H1 (cell line): Measurements from ENCODE around the gene FICD. TPM values are rescaled to one million over a fixed set of nuclear protein-coding genes. Genes with fewer than 3 reads are reported as not detected.

ENCODE experiments used
- CTCF ChIA-PET: fragments of 300-600 bp; sonication (Branson Sonifier 250); formaldehyde crosslinking; loops from one replicate; lab custom pipeline; 2021; ENCODE audit not compliant: partially characterized antibody; lab: Charles Lee
- POLR2A ChIA-PET: fragments of 300-600 bp; sonication (Branson Sonifier 250); formaldehyde crosslinking; loops from one replicate; lab custom pipeline; 2021; ENCODE audit warnings: inconsistent platforms; ENCODE audit not compliant: partially characterized antibody; lab: Charles Lee
- DNase-seq, 2 experiments: peaks; one replicate each; pipeline versions ENCODE4 v3.0.0 to v3.0.0-alpha.2; 2010 to 2022; ENCODE audit warnings: low spot score in 2 of 2, low read depth in 1 of 2, mixed read lengths in 1 of 2
- FAIRE-seq: peaks from 2 replicates; lab custom pipeline; 2011; peaks lifted over from hg19 to GRCh38; lab: Jason Lieb, UNC
- H2AFZ ChIP-seq: 2 replicates; pipeline ENCODE4 v1.8.1; 2012; ENCODE audit warnings: low read length, inconsistent platforms
- H2AK5ac ChIP-seq: 2 replicates; pipeline ENCODE4 v1.6.1; 2013; ENCODE audit warnings: low read depth, low read length
- H2BK120ac ChIP-seq: replicated peaks from 2 replicates; pipeline ENCODE3; 2013; ENCODE audit warnings: low read depth, low read length, inconsistent platforms
- H2BK12ac ChIP-seq: 2 replicates; pipeline ENCODE4 v1.6.1; 2013; ENCODE audit warnings: low read depth, low read length
- H2BK15ac ChIP-seq: 2 replicates; pipeline ENCODE4 v1.6.1; 2013; ENCODE audit warnings: low read length
- H2BK20ac ChIP-seq: 2 replicates; pipeline ENCODE4 v1.6.1; 2013; ENCODE audit warnings: low read length
- H2BK5ac ChIP-seq: 2 replicates; pipeline ENCODE4 v1.6.1; 2013; ENCODE audit warnings: low read depth, low read length
- H3K14ac ChIP-seq: 2 replicates; pipeline ENCODE4 v1.6.1; 2013; ENCODE audit warnings: inconsistent platforms; ENCODE audit not compliant: insufficient read length
- H3K18ac ChIP-seq: 2 replicates; pipeline ENCODE4 v1.6.1; 2013; ENCODE audit warnings: low read length; ENCODE audit errors: extremely low read depth
- H3K23ac ChIP-seq: 2 replicates; pipeline ENCODE4 v1.6.1; 2013; ENCODE audit warnings: inconsistent platforms; ENCODE audit not compliant: insufficient read length
- H3K23me2 ChIP-seq: 2 replicates; pipeline ENCODE4 v1.6.1; 2013; ENCODE audit warnings: low read depth, low read length
- H3K27ac ChIP-seq: 2 replicates; pipeline ENCODE4 v1.6.1; 2011; ENCODE audit warnings: low read depth, low read length, inconsistent platforms
- H3K27me3 ChIP-seq, 4 experiments: replicated peaks in 1 of 4; 1 replicate in 1 of 4; 2 replicates in 3 of 4; pipeline versions ENCODE4 v1.6.1 to v1.8.1; 2011 to 2013; ENCODE audit warnings: low read length in 3 of 4, mild to moderate bottlenecking in 3 of 4, inconsistent platforms in 2 of 4, mixed read lengths in 2 of 4, moderate library complexity in 1 of 4; ENCODE audit not compliant: control insufficient read depth in 3 of 4, insufficient read depth in 3 of 4; ENCODE audit errors: extremely low read depth in 1 of 4
- H3K36me3 ChIP-seq, 4 experiments: 2 replicates each; pipeline versions ENCODE4 v1.6.1 to v1.8.1; 2011 to 2013; ENCODE audit warnings: mild to moderate bottlenecking in 4 of 4, low read length in 3 of 4, moderate library complexity in 2 of 4, control low read depth in 1 of 4, inconsistent platforms in 1 of 4; ENCODE audit not compliant: insufficient read depth in 4 of 4, control insufficient read depth in 2 of 4
- H3K4ac ChIP-seq: replicated peaks from 2 replicates; pipeline ENCODE3; 2013; ENCODE audit warnings: low read length, low read depth, mixed read lengths, inconsistent platforms; ENCODE audit not compliant: insufficient read length
- H3K4me1 ChIP-seq, 4 experiments: replicated peaks in 1 of 4; 1 replicate in 1 of 4; 2 replicates in 3 of 4; pipeline versions ENCODE4 v1.6.1 to v1.8.1; 2011 to 2013; ENCODE audit warnings: low read length in 3 of 4, inconsistent platforms in 2 of 4, mixed read lengths in 1 of 4; ENCODE audit not compliant: insufficient read depth in 4 of 4, control insufficient read depth in 3 of 4
- H3K4me2 ChIP-seq, 2 experiments: 2 replicates each; pipeline versions ENCODE4 v1.6.1 to v1.8.1; 2011 to 2013; ENCODE audit warnings: low read depth in 2 of 2, low read length in 2 of 2, control low read depth in 1 of 2, inconsistent platforms in 1 of 2, mild to moderate bottlenecking in 1 of 2; ENCODE audit not compliant: insufficient read depth in 1 of 2
- H3K4me3 ChIP-seq, 4 experiments: fragments of 200-600, 300-600 bp in 1 of 4; sonication (generic), shearing (Covaris generic), sonication (Bioruptor Twin) in 1 of 4; 2 replicates each; pipeline versions ENCODE4 v1.5.1 to v1.8.1; 2011 to 2016; ENCODE audit warnings: low read length in 4 of 4, low read depth in 3 of 4, control low read depth in 2 of 4, inconsistent platforms in 2 of 4, mild to moderate bottlenecking in 2 of 4, mixed read lengths in 1 of 4, moderate library complexity in 1 of 4; ENCODE audit not compliant: insufficient read depth in 2 of 4; ENCODE audit errors: extremely low read depth in 1 of 4
- H3K56ac ChIP-seq: replicated peaks from 2 replicates; pipeline ENCODE3; 2013; ENCODE audit warnings: low read depth, mild to moderate bottlenecking, mixed read lengths, low read length, inconsistent platforms; ENCODE audit not compliant: insufficient read length
- H3K79me1 ChIP-seq: 2 replicates; pipeline ENCODE4 v1.6.1; 2013; ENCODE audit warnings: low read depth, low read length, control low read depth
- H3K79me2 ChIP-seq, 2 experiments: 2 replicates each; pipeline versions ENCODE4 v1.6.1 to v1.8.1; 2012 to 2013; ENCODE audit warnings: low read length in 2 of 2, mild to moderate bottlenecking in 2 of 2, inconsistent platforms in 1 of 2; ENCODE audit not compliant: insufficient read depth in 2 of 2, control insufficient read depth in 1 of 2
- H3K9ac ChIP-seq, 4 experiments: replicated peaks in 1 of 4; 1 replicate in 1 of 4; 2 replicates in 3 of 4; pipeline versions ENCODE4 v1.6.1 to v1.8.1; 2011 to 2013; ENCODE audit warnings: low read depth in 3 of 4, low read length in 3 of 4, control low read depth in 2 of 4, mild to moderate bottlenecking in 2 of 4, moderate library complexity in 2 of 4, inconsistent platforms in 1 of 4; ENCODE audit errors: extremely low read depth in 1 of 4
- H3K9me3 ChIP-seq, 2 experiments: 2 replicates each; pipeline versions ENCODE4 v1.6.1 to v1.8.1; 2012 to 2013; ENCODE audit warnings: mild to moderate bottlenecking in 2 of 2, moderate library complexity in 2 of 2, control low read depth in 1 of 2, inconsistent platforms in 1 of 2, low read depth in 1 of 2, low read length in 1 of 2, mixed read lengths in 1 of 2; ENCODE audit not compliant: insufficient read depth in 2 of 2
- H4K20me1 ChIP-seq, 2 experiments: replicated peaks in 1 of 2; 2 replicates each; pipeline versions ENCODE3 to v1.8.1; 2011 to 2013; ENCODE audit warnings: inconsistent platforms in 2 of 2, low read length in 2 of 2, mild to moderate bottlenecking in 1 of 2; ENCODE audit not compliant: insufficient read depth in 2 of 2, control insufficient read depth in 1 of 2
- H4K5ac ChIP-seq: 2 replicates; pipeline ENCODE4 v1.6.1; 2013; ENCODE audit warnings: low read length, low read depth, mixed read lengths, inconsistent platforms; ENCODE audit not compliant: insufficient read length
- H4K8ac ChIP-seq: 2 replicates; pipeline ENCODE4 v1.8.0; 2013; ENCODE audit warnings: mild to moderate bottlenecking, moderate library complexity, low read length, inconsistent platforms; ENCODE audit not compliant: insufficient read depth; ENCODE audit errors: extremely low read depth
- H4K91ac ChIP-seq: replicated peaks from 2 replicates; pipeline ENCODE3; 2013; ENCODE audit warnings: low read length, mixed read lengths, inconsistent platforms; ENCODE audit not compliant: insufficient read length
- CTCF ChIP-seq, 3 experiments: IDR thresholded peaks; 1 replicate in 2 of 3; 2 replicates in 1 of 3; pipeline versions ENCODE4 v1.5.1 to v1.6.1; 2011; ENCODE audit warnings: low read length in 3 of 3, mild to moderate bottlenecking in 3 of 3, inconsistent platforms in 2 of 3, low read depth in 1 of 3, moderate library complexity in 1 of 3; ENCODE audit not compliant: insufficient read depth in 1 of 3; ENCODE audit errors: control extremely low read depth in 1 of 3
- HDAC6 ChIP-seq: IDR thresholded peaks from one replicate; pipeline ENCODE4 v1.7.1; 2012; ENCODE audit warnings: low read depth, mild to moderate bottlenecking, inconsistent platforms, low read length, moderate library complexity
- JUN ChIP-seq: IDR thresholded peaks from 2 replicates; pipeline ENCODE4 v1.6.1; 2011; ENCODE audit warnings: low read depth, mild to moderate bottlenecking, improper control_type of control experiment, low read length
- KDM1A ChIP-seq: fragments of 200-600, 300-600 bp; sonication (generic); IDR thresholded peaks from 2 replicates; pipeline ENCODE4 v1.7.1; 2016; ENCODE audit warnings: mild to moderate bottlenecking, low read length, borderline replicate concordance
- POU5F1 ChIP-seq: IDR thresholded peaks from 2 replicates; pipeline ENCODE4 v1.6.1; 2011; ENCODE audit warnings: low read depth, mild to moderate bottlenecking, low read length, moderate library complexity
- RBBP5 ChIP-seq: IDR thresholded peaks from 2 replicates; pipeline ENCODE4 v1.7.1; 2012; ENCODE audit warnings: low read depth, mild to moderate bottlenecking, inconsistent platforms, low read length, moderate library complexity, borderline replicate concordance
- RFX5 ChIP-seq: IDR thresholded peaks from 2 replicates; pipeline ENCODE4 v1.6.1; 2011; ENCODE audit warnings: low read depth, low read length, improper control_type of control experiment, borderline replicate concordance
- SAP30 ChIP-seq: fragments of 300-600 bp; sonication (generic); IDR thresholded peaks from 2 replicates; pipeline ENCODE4 v1.7.1; 2012; ENCODE audit warnings: low read length, moderate library complexity, mild to moderate bottlenecking, inconsistent platforms; ENCODE audit not compliant: insufficient read depth, insufficient replicate concordance
- USF2 ChIP-seq: IDR thresholded peaks from 2 replicates; pipeline ENCODE4 v1.6.1; 2011; ENCODE audit warnings: low read length, improper control_type of control experiment
- YY1 ChIP-seq: IDR thresholded peaks from 2 replicates; pipeline ENCODE4 v1.6.1; 2011; ENCODE audit warnings: low read depth, mild to moderate bottlenecking, low read length
- WGBS, 2 experiments: shearing (Covaris generic) in 1 of 2; methylation state at CpG; one replicate each; pipeline versions ENCODE4 v1.1.6 to v1.1.7; 2013 to 2015; ENCODE audit warnings: low lambda C conversion rate in 2 of 2, mixed read lengths in 2 of 2, inconsistent platforms in 1 of 2, low coverage in 1 of 2, missing lambda C conversion rate in 1 of 2; ENCODE audit not compliant: insufficient replicate concordance in 2 of 2, insufficient coverage in 1 of 2, insufficient read length in 1 of 2; ENCODE audit errors: extremely low coverage in 1 of 2, missing lambda C conversion rate in 1 of 2; 5-methylcytosine and 5-hydroxymethylcytosine counted together
- polyA plus RNA-seq, 7 experiments: library from polyadenylated mRNA; depleted of rRNA in 3 of 7; stranded (reverse) in 5 of 7; unstranded in 2 of 7; fragments of >200 nt in 5 of 7; fragments of 200-250 nt in 2 of 7; gene quantifications; 1 replicate in 5 of 7; 2 replicates in 1 of 7; 4 replicates in 1 of 7; pipeline versions ENCODE4 v1.2.1 to v1.2.3, GENCODE V29; 2011 to 2013; ENCODE audit warnings: missing spikeins in 2 of 7, mixed read lengths in 2 of 7
- total RNA-seq: library from RNA; stranded (reverse); fragmentation: NEBNext Ultra II Directional; extraction: Animal tissue kit (Norgen Biotek cat#: 25700); gene quantifications from 2 replicates; pipeline ENCODE4 v1.2.1, GENCODE V29; 2021

The FICD gene
- total and polyA plus RNA-seq, 2 of the 8 experiments (the other 6 are each of a cell fraction or from before 2014, with no cell fraction given), result 2.2 to 6.0 TPM

- ChIA-PET CTCF (no interaction called here), POLR2A (no interaction called here)
- Histone ChIP-seq H2AK5ac (no peak overlapping the region), H3K4ac (no peak overlapping the region), H4K8ac (no peak overlapping the region), H2BK5ac (no peak overlapping the region), H3K36me3 (peaks cover 38 to 77% (median 49%) of the 10 kb centered on the region in 4 experiments), H2BK12ac (no peak overlapping the region), H3K23ac (no peak overlapping the region), H3K9me3 (no peaks in the 10 kb centered on the region), H2BK20ac (no peak overlapping the region), H2BK15ac (no peak overlapping the region), H3K56ac (no peak overlapping the region), H4K20me1 (peaks cover 2 to 12% of the 10 kb centered on the region in 2 experiments), H3K4me3 (no peak overlapping the region), H4K5ac (no peak overlapping the region), H3K4me1 (no peaks in the 10 kb centered on the region), H2AFZ (no peak overlapping the region), H4K91ac (no peak overlapping the region), H3K4me2 (no peak overlapping the region), H3K27ac (no peak overlapping the region), H3K79me1 (no peaks in the 10 kb centered on the region; the same call in none of the 2 replicates), H3K14ac (no peak overlapping the region), H3K23me2 (no peaks in the 10 kb centered on the region), H3K79me2 (peaks cover 0 to 53% of the 10 kb centered on the region in 2 experiments; a peak in 2 of 4 replicates), H3K18ac (no peak overlapping the region), H3K9ac (no peak overlapping the region), H3K27me3 (no peaks in the 10 kb centered on the region), H2BK120ac (no peak overlapping the region)
- DNase-seq (no peak), FAIRE-seq (no peak)
- WGBS, 2 experiments, result 92% methylated on average over 10 of the region's 10 CpGs; no CpG with 5 or more reads in 1 of the 2 experiments
- no peak for TF ChIP-seq RBBP5
- no peak for TF ChIP-seq HDAC6
- no peak for TF ChIP-seq KDM1A
- no peak for TF ChIP-seq POU5F1
- no peak for TF ChIP-seq YY1
- TF ChIP-seq JUN, result no peak
- TF ChIP-seq SAP30, result no peak
- no peak for TF ChIP-seq RFX5
- TF ChIP-seq CTCF (IDR thresholded peaks at IDR 0.05; ENCODE audit: control extremely low read depth in 1 of 3, insufficient read depth in 1 of 3, low read depth in 1 of 3, low read length in 3 of 3), result no peak
- no peak for TF ChIP-seq USF2
Measured at GRCh38 chr12:108538616-108539195, 23.6 kb downstream of the FICD start.
